GM12878 (cell line): ENCODE data around the gene DNAJC18. TPM values are rescaled to one million over a fixed set of nuclear protein-coding genes. Genes with fewer than 3 reads are reported as not detected.

Experiments
- CHD1 ChIP-seq: IDR thresholded peaks from 2 replicates; pipeline ENCODE4 v1.6.1; 2012; ENCODE audit warnings: low read depth, low read length, improper control_type of control experiment
- EP300 ChIP-seq, 2 experiments: fragments of 150-350 bp in 1 of 2; IDR thresholded peaks; 2 replicates each; pipeline ENCODE4 v1.6.1; 2011 to 2012; ENCODE audit warnings: low read depth in 2 of 2, low read length in 2 of 2, borderline replicate concordance in 1 of 2, improper control_type of control experiment in 1 of 2, inconsistent platforms in 1 of 2; ENCODE audit not compliant: control insufficient read depth in 1 of 2
- ESRRA ChIP-seq: IDR thresholded peaks from 2 replicates; pipeline ENCODE4 v1.6.1; 2012; ENCODE audit warnings: mild to moderate bottlenecking, low read length, improper control_type of control experiment
- EZH2 ChIP-seq: IDR thresholded peaks from 2 replicates; pipeline ENCODE4 v1.6.1; 2012; ENCODE audit warnings: low read depth, mild to moderate bottlenecking, control low read depth, inconsistent platforms, low read length, borderline replicate concordance; ENCODE audit not compliant: control insufficient read depth
- FOXK2 ChIP-seq: fragments of 450-650 bp; IDR thresholded peaks from 2 replicates; pipeline ENCODE4 v1.6.1; 2017; ENCODE audit warnings: mild to moderate bottlenecking, moderate library complexity
- MYB ChIP-seq: fragments of 150-350 bp; IDR thresholded peaks from 2 replicates; pipeline ENCODE4 v1.6.1; 2014; ENCODE audit warnings: mild to moderate bottlenecking, low read depth, low read length, borderline replicate concordance
- MYC ChIP-seq: IDR thresholded peaks from 2 replicates; pipeline ENCODE4 v1.6.1; 2011; ENCODE audit warnings: mild to moderate bottlenecking, low read length, moderate library complexity, inconsistent platforms; ENCODE audit not compliant: insufficient read depth, insufficient replicate concordance, insufficient read length, severe bottlenecking
- NFIC ChIP-seq: IDR thresholded peaks from 2 replicates; pipeline ENCODE4 v1.6.1; 2012; ENCODE audit warnings: low read depth, mild to moderate bottlenecking, inconsistent platforms, low read length, moderate library complexity
- NR2C1 ChIP-seq: fragments of 450-650 bp; IDR thresholded peaks from 2 replicates; pipeline ENCODE4 v1.6.1; 2017; ENCODE audit warnings: antibody characterized with exemption, mild to moderate bottlenecking, moderate library complexity
- PAX8 ChIP-seq: fragments of 450-650 bp; IDR thresholded peaks from 2 replicates; pipeline ENCODE4 v1.6.1; 2017; ENCODE audit warnings: mild to moderate bottlenecking, moderate library complexity
- POLR2A ChIP-seq: IDR thresholded peaks from 2 replicates; pipeline ENCODE4 v1.6.1; 2011; ENCODE audit warnings: low read depth, mild to moderate bottlenecking, low read length
- RAD51 ChIP-seq: fragments of 450-650 bp; IDR thresholded peaks from 2 replicates; pipeline ENCODE4 v1.6.1; 2016; ENCODE audit warnings: moderate library complexity, mild to moderate bottlenecking, inconsistent platforms
- RFX5 ChIP-seq: IDR thresholded peaks from 2 replicates; pipeline ENCODE4 v1.6.1; 2011; ENCODE audit warnings: low read depth, low read length, improper control_type of control experiment
- SMARCA5 ChIP-seq: fragments of 450-650 bp; IDR thresholded peaks from 2 replicates; pipeline ENCODE4 v1.6.1; 2017; ENCODE audit warnings: mild to moderate bottlenecking
- SMC3 ChIP-seq: IDR thresholded peaks from 2 replicates; pipeline ENCODE4 v1.6.1; 2011; ENCODE audit warnings: low read length, improper control_type of control experiment, borderline replicate concordance
- SPI1 ChIP-seq: IDR thresholded peaks from 2 replicates; pipeline ENCODE4 v1.6.1; 2011; ENCODE audit warnings: low read depth, mild to moderate bottlenecking, low read length, moderate library complexity, borderline replicate concordance; ENCODE audit not compliant: insufficient read depth
- STAT1 ChIP-seq: fragments of 450-650 bp; conservative IDR thresholded peaks from 2 replicates; pipeline ENCODE4 v1.6.1; 2014; ENCODE audit warnings: antibody characterized with exemption, mild to moderate bottlenecking
- TAF1 ChIP-seq: IDR thresholded peaks from 2 replicates; pipeline ENCODE4 v1.6.1; 2011; ENCODE audit warnings: mild to moderate bottlenecking, low read depth, low read length, borderline replicate concordance
- TCF3 ChIP-seq: IDR thresholded peaks from 2 replicates; pipeline ENCODE4 v1.6.1; 2012; ENCODE audit warnings: low read depth, mild to moderate bottlenecking, low read length, borderline replicate concordance; ENCODE audit not compliant: insufficient read depth
- polyA plus RNA-seq, 11 experiments: library from polyadenylated mRNA; depleted of rRNA in 4 of 11; unstranded in 6 of 11; stranded (reverse) in 5 of 11; fragments of >200 nt; fragmentation: Nextera tagmentation in 4 of 11; fragmentation: Illumina TruSeq in 1 of 11; extraction: Ambion mirVana in 4 of 11; extraction: Trizol in 1 of 11; gene quantifications; 1 replicate in 1 of 11; 2 replicates in 10 of 11; pipeline versions ENCODE4 v1.2.1 to v1.2.3, GENCODE V29; 2011 to 2016; ENCODE audit warnings: inconsistent platforms in 2 of 11, missing spikeins in 2 of 11, low read depth in 1 of 11
- total RNA-seq, 4 experiments: library from RNA; depleted of rRNA in 3 of 4; stranded (reverse); fragments of >200 nt in 3 of 4; fragmentation: Illumina TruSeq in 1 of 4; extraction: Trizol in 1 of 4; gene quantifications; 2 replicates each; pipeline versions ENCODE4 v1.2.1 to v1.2.3, GENCODE V29; 2013 to 2021
- TF ChIP-seq, protein P1 (sequence below), 3 experiments: IDR thresholded peaks in 2 of 3; conservative IDR thresholded peaks in 1 of 3; 2 replicates each; pipeline ENCODE4 v1.5.1; 2011; ENCODE audit warnings: low read depth in 3 of 3, low read length in 3 of 3, mild to moderate bottlenecking in 3 of 3, control low read depth in 2 of 3, moderate library complexity in 2 of 3, inconsistent platforms in 1 of 3, mixed read lengths in 1 of 3; ENCODE audit not compliant: control insufficient read depth in 2 of 3, insufficient read depth in 1 of 3; ENCODE audit errors: extremely low read depth in 1 of 3
- TF ChIP-seq, protein P2 (sequence below): fragments of 450-650 bp; IDR thresholded peaks from 2 replicates; pipeline ENCODE4 v1.6.1; 2018; ENCODE audit warnings: mild to moderate bottlenecking, low read depth, moderate library complexity; ENCODE audit not compliant: partially characterized antibody
- TF ChIP-seq, protein P3 (sequence below): fragments of 450-650 bp; conservative IDR thresholded peaks from 2 replicates; pipeline ENCODE4 v1.6.1; 2017; ENCODE audit warnings: mild to moderate bottlenecking, moderate library complexity

Gene DNAJC18
- total and polyA plus RNA-seq, 10 of the 15 experiments (the other 5 are each of a cell fraction or from before 2014, with no cell fraction given): 6.4 to 26.7 (median 17.7) TPM

DNA sequence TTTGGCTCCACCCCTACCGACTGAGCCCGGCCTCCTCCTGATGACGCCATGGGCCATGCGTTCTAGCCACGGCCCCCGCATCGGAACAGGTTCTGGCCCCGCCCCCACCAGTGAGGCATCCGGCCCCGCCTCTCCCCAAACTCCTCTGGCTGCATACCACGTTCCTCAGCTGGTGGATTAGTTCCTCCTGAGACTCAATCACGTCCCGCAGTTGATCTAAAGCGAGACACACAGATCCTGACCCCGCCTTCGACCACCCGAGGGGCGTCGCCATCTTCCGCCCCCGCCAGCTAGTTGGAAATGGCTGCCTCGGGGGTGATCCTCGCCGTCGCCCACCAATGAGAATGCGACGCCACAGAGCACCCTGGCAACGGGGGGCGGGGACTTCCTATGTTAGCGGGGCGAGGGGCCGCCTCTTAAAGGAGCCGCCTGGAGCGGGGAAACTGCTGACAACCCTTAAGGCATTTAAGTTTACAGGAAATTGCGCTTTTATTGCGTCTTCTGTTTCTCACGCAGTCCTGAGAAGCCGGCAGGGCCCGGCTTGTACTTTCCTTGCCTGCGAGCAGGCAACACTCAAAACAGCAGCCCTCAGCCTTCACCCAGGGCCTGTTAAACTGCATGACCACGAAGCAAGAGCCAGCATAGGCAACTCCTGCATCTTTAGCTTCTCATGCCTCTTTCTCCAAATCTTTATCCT, 35.4 kb downstream of the DNAJC18 start, which contains the start of gene SPATA24 (continued):
- TF ChIP-seq, protein P1, sequence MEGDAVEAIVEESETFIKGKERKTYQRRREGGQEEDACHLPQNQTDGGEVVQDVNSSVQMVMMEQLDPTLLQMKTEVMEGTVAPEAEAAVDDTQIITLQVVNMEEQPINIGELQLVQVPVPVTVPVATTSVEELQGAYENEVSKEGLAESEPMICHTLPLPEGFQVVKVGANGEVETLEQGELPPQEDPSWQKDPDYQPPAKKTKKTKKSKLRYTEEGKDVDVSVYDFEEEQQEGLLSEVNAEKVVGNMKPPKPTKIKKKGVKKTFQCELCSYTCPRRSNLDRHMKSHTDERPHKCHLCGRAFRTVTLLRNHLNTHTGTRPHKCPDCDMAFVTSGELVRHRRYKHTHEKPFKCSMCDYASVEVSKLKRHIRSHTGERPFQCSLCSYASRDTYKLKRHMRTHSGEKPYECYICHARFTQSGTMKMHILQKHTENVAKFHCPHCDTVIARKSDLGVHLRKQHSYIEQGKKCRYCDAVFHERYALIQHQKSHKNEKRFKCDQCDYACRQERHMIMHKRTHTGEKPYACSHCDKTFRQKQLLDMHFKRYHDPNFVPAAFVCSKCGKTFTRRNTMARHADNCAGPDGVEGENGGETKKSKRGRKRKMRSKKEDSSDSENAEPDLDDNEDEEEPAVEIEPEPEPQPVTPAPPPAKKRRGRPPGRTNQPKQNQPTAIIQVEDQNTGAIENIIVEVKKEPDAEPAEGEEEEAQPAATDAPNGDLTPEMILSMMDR (IDR thresholded peaks at IDR 0.05 in 2 of 3, conservative IDR thresholded peaks at IDR 0.05 in 1 of 3; ENCODE audit: control insufficient read depth in 2 of 3, extremely low read depth in 1 of 3, insufficient read depth in 1 of 3, low read depth in 3 of 3, low read length in 3 of 3): no peak
- TF ChIP-seq EP300 (IDR thresholded peaks at IDR 0.05; ENCODE audit: borderline replicate concordance in 1 of 2, control insufficient read depth in 1 of 2, low read depth in 2 of 2, low read length in 2 of 2): 0 out of 4 replicates have a peak, but pooled peaks of 1 of the 2 experiments have one; percentile 14
- TF ChIP-seq ESRRA: no peak
- TF ChIP-seq STAT1: no peak
- 0 out of 2 replicates have a peak, but pooled peaks have one; percentile 17 for TF ChIP-seq SPI1
- no peak for TF ChIP-seq TCF3
- TF ChIP-seq PAX8: no peak
- no peak for TF ChIP-seq FOXK2
- TF ChIP-seq RAD51: no peak
- TF ChIP-seq, protein P2, sequence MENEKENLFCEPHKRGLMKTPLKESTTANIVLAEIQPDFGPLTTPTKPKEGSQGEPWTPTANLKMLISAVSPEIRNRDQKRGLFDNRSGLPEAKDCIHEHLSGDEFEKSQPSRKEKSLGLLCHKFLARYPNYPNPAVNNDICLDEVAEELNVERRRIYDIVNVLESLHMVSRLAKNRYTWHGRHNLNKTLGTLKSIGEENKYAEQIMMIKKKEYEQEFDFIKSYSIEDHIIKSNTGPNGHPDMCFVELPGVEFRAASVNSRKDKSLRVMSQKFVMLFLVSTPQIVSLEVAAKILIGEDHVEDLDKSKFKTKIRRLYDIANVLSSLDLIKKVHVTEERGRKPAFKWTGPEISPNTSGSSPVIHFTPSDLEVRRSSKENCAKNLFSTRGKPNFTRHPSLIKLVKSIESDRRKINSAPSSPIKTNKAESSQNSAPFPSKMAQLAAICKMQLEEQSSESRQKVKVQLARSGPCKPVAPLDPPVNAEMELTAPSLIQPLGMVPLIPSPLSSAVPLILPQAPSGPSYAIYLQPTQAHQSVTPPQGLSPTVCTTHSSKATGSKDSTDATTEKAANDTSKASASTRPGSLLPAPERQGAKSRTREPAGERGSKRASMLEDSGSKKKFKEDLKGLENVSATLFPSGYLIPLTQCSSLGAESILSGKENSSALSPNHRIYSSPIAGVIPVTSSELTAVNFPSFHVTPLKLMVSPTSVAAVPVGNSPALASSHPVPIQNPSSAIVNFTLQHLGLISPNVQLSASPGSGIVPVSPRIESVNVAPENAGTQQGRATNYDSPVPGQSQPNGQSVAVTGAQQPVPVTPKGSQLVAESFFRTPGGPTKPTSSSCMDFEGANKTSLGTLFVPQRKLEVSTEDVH: no peak
- TF ChIP-seq NFIC: no peak
- no peak for TF ChIP-seq NR2C1
- no peak for TF ChIP-seq MYB
- TF ChIP-seq, protein P3, sequence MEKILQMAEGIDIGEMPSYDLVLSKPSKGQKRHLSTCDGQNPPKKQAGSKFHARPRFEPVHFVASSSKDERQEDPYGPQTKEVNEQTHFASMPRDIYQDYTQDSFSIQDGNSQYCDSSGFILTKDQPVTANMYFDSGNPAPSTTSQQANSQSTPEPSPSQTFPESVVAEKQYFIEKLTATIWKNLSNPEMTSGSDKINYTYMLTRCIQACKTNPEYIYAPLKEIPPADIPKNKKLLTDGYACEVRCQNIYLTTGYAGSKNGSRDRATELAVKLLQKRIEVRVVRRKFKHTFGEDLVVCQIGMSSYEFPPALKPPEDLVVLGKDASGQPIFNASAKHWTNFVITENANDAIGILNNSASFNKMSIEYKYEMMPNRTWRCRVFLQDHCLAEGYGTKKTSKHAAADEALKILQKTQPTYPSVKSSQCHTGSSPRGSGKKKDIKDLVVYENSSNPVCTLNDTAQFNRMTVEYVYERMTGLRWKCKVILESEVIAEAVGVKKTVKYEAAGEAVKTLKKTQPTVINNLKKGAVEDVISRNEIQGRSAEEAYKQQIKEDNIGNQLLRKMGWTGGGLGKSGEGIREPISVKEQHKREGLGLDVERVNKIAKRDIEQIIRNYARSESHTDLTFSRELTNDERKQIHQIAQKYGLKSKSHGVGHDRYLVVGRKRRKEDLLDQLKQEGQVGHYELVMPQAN: 0 out of 2 replicates have a peak, but pooled peaks have one; percentile 16
- peak; percentile 47; the same call in 1 of the 2 replicates for TF ChIP-seq TAF1
- TF ChIP-seq RFX5: no peak; the same call in none of the 2 replicates
- no peak for TF ChIP-seq EZH2
- TF ChIP-seq MYC: no peak
- peak; percentile 78 for TF ChIP-seq POLR2A
- TF ChIP-seq SMC3: no peak
- TF ChIP-seq CHD1: no peak
- TF ChIP-seq SMARCA5: no peak
